HPDE6-E6E7 (cell line): Measurements from ENCODE around the gene HAGHL.
"Not testable (repeated sequence)": the region's sequence is repeated elsewhere in the genome, so short reads cannot be mapped to it uniquely, and the experiment has no call there.

Experiments used
- DNase-seq: peaks from one replicate; pipeline ENCODE4 v3.0.0; 2011; ENCODE audit warnings: missing footprints; ENCODE audit errors: extremely low spot score

HAGHL gene

DNA sequence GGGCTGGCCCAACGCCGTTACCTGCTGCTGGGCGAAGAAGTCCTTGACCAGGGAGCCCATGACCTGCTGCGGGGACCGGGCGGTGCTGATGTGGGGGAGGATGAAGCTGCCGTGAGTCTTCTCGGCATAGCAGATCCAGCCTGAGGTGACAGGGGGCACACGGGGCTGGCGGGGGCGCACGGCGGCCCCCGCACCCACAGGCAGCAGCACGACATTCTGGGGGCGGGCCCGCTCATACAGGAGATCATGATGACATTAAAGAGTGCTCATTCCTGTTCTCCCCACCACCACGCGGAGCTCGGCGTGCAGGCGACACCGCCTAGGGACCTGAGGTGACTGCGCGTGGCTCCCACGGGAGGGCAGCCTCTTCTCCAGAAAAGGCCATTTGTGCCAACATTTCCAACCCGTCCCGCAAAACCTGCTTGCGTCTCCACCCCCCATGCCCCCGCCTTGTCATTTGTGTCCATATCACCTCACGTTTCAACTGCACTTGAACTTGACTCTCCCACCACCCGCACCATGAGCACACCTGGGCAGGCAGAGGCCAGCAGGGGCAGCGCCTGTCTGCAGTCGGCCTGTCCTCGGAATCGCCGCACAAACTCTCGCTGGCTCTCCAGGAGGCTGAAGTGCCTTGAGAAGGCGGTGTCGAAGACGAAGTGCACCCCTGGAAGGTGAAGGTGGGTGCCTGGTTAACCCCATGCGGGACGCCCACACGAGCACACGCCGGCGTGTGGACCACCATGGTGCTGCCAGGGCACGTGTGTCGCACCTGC is 7.5 kb downstream of the HAGHL start:
- DNase-seq: no peak

DNA sequence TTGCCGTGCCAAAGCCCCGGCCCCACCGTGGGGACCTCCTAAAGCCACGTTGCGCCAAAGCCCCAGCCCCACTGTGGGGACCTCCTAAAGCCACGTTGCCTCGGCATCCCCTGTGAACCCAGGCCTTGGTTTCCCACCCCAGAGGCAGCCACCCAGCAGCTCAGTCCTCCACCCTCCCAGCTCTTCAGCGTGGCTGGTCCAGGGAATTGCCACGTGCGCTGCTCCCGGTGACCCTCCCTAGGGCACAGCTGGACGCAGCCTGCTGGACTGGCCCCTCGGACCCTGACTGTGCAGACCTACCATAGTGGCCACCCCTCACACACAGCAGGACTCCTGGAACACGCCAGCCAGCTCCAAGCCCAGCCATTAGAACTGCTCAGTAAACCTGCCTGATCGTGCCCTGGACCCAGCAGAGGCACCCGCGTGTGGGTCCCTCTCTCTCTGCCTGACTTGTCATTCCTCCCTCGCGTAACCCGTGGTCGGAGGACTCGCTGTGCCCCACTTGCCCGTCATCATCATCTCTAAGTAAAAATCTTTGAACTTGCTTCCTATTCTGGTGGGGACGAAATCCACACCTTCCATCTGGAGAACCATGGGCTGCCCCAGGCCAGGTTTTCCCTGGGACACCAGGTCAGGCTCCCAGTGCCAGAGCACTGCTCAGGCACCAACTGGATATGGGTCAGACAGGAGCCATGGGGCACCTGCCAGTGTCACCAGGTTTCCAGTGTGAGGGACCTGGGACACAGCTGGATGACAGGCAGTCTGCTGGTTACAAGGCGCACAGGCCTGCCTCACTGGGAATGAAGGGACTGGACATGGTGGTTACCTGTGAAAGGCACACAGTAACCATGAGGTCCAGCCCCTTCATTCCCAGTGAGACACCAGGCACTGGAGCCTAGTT is 8.3 kb downstream of the HAGHL start:
- DNase-seq: no peak

DNA sequence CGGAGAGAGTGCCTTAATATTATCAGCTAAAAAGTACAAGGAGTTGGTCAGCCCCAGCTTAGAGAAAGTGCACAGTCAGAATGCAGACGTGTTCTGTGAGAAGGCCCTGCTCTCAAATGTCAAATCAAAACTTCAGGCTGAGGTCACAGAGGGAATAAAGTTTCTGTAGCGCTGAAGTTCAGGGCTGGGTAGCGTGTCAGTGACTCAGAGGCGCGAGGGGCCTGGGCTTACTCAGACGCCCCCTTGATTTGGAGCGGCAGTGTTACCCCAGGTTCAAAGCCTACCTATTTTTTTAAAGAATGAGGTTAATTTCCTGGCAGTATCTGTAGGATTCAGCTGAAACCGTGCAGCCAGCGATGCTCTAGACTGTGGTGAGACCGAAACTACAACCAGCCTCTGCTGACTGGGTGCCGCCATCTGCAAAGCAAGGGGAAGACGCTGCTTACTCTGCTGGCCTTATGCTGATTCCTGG is 9.1 kb downstream of the HAGHL start:
- DNase-seq: no peak

DNA sequence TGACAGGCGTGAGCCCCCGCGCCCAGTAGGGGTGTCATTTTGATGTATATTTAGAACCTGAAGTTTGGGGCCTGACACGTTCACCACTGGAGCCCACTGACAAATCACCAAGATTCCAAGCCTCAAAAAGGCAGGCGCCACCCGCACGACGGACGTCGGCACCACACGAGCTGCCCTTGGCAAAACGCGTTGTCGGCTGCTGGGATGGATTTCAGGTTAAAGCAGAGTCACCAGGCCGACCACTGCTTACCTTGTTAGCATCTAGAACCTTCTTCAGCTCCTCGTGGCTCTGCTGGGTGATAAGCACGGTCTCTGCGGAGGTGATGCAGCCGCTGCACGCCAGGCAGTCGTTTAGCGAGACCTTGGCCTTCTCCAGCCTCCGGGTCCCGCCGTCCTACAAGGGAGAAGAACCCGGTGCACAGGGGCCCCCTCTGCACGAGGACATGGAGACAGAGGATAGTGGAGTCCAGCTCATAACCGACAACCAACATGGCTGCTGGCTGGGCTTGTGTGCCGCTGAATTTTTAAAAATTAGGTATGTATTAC is 10.1 kb downstream of the HAGHL start:
- no peak for DNase-seq

DNA sequence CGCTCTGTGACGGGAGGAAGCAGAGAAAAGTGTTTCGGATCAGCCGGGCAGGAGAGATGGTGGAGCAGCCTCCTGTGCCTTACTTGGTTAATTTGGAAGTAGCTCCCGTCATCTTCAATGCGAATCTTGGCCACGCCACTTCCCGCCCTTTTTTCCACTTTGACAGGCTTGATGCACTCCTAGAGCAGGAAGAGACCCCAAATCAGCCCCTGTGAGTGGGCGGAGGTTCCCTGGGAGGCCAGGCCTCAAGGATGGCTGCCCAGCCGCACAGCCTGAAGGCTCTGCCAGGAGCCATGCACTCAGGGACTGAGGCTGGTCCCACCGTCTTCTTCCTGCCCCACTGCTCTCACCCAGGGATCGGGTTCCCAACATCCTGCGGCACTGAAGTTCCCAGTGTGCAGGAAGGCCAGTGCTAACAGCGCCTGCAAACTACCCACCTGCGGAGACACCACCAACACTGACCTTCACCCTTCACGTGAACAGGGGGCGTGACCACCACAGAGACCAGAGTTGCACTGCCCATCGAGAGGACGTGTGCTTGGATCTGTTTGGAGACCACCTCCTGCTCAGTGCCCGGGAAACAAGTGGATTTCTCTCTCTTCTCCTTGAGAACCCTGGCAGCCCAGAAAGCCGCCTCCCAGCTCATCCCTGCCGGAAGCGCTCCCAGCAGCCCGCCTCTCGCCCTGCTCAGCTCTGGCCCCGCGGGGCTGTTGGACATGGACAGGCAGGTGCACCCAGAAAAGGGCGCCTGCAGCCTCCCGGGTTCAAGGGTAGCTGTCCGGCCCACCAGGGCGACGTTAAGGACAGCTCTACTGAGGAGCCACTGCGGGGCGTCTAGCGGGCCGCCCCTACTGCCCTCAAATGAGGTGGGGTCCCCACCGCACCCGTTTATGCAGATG is 12.9 kb downstream of the HAGHL start:
- no peak for DNase-seq

DNA sequence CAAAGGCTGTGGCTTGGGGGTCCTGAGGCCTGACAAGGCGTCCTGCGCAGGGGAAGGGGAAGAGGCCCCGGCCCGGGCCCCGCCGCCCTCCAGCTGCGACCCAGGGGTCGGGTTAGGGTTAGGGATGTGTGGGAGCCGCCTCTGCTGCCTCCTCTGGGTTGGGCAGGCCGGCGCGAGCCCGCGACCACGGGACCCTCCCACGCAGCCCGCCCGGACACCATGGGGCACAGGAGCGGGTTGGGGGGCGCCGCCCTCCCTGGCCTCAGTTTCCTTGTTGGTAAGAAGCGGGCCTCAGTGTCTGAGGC is 13.5 kb downstream of the HAGHL start:
- no peak for DNase-seq

DNA sequence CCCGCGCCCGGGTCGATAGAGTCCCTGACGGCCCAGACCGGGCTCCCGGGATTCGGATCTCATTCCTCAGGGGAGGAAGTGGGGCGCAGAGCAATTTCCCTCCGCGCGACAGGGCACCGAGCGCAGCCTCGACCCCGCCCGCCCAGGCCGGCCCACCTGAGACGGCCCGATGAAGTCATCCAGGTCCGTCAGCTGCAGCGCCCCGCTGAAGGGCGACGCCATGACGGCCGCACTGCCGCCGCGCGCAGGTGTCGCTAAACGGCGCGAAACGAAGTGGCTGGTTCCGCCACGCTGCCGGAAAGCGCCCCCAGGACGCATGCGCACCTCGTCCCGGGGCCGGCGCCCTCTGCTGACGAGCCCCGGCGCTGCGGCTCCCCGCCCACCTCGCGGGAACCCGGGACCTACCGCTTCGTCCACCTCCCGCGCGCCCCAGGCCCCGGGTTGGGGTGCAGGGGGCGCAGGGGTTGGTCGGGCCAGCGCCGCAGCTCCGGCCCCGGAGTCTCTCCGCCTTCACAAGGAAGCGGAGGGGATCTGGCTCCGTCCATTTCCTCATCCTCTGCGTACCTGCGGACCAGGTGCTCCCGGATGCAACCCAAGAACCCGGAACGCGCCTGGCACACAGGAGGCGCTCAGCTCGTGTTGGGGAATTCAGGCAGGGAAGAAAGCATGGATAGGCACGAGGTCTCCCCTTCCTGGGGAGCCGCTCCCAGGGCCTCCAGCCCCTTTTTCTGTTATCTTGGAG is 14.0 kb downstream of the HAGHL start, which contains the start of gene CIAO3:
Gene CIAO3 (minus strand): TSS at position 234 of the 742 bp plus-strand sequence. CDS start 12 bp downstream, at position 222.
- peak; percentile 76 for DNase-seq

DNA sequence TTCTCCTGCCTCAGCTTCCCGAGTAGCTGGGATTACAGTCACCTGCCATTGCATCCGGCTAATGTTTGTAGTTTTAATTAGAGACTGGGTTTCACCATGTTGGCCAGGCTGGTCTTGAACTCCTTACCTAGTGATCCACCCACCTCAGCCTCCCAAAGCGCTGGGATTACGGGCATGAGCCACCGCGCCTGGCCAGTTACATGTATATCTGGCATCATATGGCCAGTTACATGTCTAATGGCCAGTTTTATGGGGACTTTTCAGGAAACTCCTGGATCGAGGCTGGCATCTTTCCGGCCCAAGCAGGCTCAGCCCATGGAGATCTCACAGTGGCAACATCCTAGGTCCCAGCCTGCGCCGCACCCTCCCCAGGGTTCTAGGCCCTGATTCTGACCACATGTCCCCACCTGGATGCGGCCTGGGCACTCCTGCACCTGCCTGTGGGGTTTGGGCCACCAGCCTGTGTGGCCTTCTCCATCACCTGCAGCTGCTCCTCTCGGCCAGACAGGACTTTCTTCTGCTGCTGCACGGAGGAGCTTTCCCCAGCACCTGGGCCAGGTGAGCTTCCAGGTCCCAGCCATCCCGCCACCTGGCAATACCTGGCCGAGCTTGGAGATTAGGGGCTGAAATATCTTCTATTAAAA is 15.2 kb downstream of the HAGHL start:
- DNase-seq: no peak

DNA sequence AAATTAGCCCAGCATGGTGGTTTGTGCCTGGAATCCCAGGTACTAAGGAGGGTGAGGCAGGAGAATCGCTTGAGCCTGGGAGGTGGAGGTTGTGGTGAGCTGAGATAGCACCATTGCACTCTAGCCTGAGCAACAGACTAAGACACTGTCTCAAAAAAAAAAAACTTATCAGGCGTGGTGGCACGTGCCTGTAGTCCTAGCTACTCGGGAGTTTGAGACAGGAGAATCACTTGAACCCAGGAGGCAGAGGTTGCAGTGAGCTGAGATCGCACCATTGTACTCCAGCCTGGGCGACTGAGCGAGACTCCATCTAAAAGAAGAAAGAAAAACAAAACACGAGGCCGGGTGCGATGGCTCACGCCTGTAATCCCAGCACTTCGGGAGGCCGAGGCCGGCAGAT is 16.0 kb downstream of the HAGHL start:
- not testable (repeated sequence) for DNase-seq

DNA sequence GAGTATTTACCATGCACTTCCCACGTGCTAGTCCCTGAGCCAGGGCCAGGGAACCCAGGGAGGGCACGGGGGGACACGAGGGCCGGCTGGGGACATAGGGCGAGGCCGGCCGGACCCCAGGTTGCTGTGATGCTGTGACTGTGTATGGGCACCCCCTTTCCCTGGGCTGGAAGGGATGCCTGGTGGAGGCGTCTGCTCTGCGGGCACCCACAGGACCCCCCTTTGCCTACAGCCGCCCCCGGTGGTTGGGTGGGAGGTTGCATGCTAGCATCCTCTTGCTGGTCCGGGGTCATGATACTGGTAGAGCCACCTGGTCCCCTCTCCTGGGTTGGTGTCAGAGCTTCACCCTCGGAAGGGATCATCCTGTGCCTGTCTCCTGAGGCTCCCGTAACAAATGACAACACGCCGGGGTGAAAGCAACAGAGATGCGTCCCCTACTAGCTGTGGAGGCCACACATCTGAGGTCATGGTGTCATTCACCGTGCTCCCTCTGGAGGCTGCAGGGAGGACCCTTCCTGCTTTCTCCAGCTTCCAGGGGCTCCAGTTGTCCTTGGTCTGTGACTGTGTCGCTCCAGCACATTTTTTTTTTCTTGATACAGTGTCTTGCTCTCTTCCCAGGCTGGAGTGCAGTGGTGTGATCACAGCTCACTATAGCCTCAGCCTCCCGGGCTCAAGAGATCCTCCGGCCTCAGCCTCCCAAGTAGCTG is 17.0 kb downstream of the HAGHL start:
- no peak for DNase-seq

DNA sequence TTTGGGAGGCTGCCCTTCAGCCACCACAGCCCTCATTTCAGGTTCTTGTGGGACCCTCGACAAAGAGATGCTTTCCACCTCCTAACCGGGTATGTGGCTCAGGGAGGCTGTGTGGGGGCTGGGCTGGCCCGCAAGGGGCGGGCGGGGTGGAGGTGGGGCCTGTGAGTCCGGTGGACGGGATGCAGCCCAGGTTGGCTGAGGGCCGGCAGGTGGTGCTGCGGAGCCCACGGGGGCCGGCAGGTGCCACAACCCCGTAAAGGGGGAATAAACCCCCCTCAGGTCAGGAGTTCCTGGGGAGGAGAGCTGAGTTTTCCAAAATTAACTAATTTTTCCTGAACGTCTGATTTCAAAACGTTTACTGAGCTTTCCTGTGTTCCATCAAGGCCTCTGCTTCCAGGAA is 18.8 kb downstream of the HAGHL start:
- DNase-seq: peak; percentile 58

DNA sequence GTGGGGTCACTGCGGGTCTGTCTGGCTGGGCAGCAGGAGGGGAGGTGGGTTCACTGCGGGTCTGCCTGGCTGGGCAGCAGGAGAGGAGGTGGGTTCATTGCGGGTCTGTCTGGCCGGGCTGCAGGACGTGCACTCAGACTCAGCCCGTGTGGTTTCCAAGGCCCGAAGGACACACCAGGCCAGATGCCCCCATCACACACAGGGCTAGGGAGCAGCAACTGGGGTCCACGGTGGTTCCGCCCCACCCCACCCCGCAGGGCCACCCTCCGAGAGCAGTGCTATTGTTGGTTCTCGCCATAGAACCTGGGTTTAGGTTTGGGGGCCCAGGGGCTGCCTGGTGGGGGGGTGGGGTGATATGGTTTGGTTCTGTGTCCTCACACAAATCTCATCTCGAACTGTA is 19.7 kb downstream of the HAGHL start:
- no peak for DNase-seq

DNA sequence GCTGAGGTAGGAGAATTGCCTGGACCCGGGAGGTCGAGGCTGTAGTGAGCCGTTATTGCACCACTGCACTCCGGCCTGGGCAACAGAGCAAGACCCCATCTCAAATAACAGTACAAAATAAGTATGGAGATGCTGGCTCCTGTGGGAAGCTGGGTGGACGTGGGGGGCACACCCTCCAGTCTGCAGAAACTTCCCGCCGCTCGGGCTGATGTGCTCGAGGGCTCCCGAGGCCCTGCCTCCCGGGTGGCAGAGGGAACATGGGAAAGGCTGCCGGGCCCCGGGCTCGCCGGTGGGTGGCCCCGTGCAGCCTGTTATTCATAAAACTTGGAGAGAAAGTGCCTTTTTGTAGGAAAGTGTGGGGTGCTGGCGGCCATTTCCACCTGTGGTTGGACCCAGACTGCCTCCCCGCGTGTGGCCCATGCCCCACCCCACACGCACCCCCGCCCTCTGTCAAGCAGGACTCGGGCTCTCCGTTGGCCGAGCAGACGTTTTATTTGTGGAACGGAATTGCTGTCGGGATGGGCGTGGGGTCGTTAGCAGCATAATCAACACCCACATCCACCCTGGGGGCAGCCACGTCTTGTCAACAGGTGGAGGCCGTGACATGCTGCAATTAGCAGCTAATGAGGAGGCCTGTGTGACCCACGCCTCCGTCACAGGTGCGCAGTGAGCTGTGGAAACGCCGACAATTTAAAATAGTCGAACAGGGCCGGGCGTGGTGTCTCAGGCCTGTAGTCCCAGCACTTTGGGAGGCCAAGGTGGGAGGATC is 21.3 kb downstream of the HAGHL start:
- DNase-seq: no peak

DNA sequence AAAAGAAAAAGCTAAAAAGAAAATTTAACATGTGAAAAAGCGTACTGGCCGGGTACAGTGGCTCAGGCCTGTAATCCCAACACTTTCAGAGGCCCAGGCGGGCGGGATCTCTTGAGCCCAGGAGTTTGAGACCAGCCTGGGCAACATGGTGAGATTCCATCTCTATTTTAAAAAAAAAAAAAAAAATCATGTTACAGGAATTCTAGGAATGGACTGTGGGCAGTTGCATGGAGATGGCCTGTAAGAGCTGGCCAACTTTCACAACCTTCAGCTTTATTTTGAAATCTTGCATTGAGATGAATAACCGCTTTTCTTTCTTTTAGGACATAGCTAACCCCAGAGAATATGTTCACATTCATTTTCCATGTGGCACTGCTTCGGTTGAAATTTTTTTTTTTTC is 22.1 kb downstream of the HAGHL start:
- DNase-seq: no peak

DNA sequence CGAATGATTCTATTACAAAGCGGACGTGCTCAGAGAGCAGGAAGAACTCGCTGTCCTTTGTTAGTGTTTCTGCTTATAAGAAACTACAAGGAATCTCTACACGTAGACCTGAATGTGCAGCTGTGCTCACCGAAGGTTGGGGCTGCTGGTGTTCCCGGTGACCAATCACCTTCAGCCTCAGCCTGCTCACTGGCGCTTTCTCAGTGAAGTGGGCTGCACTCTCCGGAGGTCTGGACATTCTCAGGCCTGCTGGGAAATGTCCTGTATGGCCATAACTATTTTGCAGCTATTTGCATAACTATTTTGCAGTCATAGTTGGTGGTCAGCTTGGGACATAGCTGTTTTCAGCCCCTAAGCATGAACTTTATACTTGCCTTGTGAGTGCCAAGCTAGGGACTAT is 23.6 kb downstream of the HAGHL start:
- DNase-seq: no peak

DNA sequence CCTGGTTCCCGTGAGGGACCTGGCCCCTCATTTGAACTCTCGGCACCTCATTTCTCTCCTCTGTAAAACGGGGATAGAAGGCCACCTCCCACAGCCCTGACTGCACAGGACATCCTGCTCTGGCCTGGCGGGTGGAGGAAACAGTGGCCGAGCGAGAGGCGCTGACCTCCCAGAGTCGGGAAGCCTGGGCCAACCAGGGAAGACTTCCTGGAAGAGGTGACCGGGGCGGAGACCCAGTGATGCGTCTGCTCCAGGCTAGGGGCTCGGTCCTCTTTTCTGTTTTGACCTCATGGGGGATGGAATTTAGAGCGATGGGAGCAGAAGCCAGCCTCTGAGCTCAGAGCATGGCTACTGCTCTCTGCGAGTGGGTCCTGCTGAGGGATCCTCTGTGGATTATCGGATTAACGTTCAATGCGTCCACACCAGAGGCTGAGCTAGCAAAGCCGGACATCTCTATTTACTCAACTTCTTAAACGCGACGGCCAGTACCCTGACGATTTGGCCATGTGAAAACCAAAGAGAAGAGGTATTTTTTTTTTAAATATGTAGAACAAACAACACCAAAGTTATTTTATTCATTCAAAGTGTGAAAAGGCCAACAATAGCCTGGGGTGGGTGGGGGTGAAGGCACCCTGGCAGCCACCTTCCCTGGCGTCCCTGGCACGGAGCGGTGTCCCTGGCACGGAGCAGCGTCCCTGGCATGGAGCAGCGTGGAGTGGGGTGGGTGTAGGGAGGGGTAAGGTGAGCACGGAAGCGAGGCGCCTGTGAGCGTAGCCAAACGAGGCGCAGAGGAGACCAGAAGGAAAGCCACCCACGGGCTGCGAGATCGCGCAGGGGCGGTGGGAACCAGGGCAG is 24.5 kb downstream of the HAGHL start:
- no peak for DNase-seq

DNA sequence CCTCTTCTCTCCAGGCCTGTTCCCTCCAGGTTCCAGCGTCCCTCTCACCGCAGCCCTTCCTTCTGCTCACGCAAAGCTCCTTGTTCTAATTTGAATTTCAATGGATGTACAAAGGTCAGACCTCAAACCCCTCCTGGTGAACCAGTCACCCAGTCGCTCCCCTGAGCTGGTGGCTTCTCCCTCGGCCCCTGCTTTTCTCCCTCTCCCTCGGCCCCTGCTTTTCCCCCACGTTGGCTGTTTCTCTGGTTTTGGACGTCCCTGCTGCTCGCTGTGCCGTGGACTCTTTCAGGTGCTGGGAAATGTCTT is 25.1 kb downstream of the HAGHL start:
- DNase-seq: no peak

DNA sequence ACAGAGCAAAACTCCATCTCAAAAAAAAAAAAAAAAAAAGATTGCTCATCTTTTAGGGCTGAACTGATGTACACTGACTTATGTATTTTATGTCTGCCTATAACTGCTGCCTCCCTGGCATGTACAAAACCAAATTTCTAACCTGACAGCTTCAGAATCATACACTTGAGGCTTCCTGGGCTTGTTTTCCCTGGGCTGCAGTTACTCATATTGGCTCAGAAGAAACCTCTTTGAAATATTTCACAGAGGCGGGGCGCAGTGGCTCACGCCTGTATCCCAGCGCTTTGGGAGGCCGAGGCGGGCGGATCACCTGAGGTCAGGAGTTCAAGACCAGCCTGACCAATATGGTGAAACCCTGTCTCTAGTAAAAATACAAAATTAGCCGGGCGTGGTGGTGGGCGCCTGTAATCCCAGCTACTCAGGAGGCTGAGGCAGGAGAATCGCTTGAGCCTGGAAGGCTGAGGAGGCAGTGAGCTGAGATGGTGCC is 27.3 kb downstream of the HAGHL start:
- not testable (repeated sequence) for DNase-seq
